Measurements from ENCODE around the gene KMT2E. TPM values are rescaled to one million over a fixed set of nuclear protein-coding genes. Genes with fewer than 3 reads are reported as not detected.
"Not testable (repeated sequence)": the region's sequence is repeated elsewhere in the genome, so short reads cannot be mapped to it uniquely, and the experiment has no call there.

The KMT2E gene
- total RNA-seq, 1 experiment from 2014 or later = 63.1 TPM

DNA sequence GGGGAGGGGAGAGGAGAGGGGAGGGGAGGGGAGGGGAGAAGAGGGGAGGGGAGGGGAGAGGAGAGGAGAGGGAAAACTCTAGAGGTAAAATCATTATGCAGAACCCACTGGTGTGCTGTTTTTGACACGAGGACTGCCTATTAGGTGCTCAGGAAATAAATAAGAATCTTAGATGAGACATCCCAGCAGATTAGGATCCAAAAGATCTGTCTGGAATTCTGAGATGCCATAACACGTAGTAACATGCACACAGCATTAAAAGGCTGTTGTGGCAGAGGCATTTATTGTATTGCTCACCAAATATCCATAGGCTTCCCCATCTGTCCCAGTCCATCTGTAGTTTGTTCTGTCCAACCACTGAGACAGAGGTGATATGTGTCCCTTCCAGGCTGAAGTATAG, 40.8 kb upstream of the KMT2E start:
- peaks cover 5% of the 10 kb centered on the region for H3K4me1 ChIP-seq
- DNase-seq = no peak
- TF ChIP-seq, protein P1, sequence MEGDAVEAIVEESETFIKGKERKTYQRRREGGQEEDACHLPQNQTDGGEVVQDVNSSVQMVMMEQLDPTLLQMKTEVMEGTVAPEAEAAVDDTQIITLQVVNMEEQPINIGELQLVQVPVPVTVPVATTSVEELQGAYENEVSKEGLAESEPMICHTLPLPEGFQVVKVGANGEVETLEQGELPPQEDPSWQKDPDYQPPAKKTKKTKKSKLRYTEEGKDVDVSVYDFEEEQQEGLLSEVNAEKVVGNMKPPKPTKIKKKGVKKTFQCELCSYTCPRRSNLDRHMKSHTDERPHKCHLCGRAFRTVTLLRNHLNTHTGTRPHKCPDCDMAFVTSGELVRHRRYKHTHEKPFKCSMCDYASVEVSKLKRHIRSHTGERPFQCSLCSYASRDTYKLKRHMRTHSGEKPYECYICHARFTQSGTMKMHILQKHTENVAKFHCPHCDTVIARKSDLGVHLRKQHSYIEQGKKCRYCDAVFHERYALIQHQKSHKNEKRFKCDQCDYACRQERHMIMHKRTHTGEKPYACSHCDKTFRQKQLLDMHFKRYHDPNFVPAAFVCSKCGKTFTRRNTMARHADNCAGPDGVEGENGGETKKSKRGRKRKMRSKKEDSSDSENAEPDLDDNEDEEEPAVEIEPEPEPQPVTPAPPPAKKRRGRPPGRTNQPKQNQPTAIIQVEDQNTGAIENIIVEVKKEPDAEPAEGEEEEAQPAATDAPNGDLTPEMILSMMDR (IDR thresholded peaks at IDR 0.05; ENCODE audit: insufficient read depth in 1 of 2, low read depth in 1 of 2, low read length in 1 of 2, severe bottlenecking in 1 of 2, unreplicated experiment in 1 of 2) = no peak
- H3K9me3 ChIP-seq = no peaks in the 10 kb centered on the region
- POLR2A ChIA-PET = no interaction called here
- no peaks in the 10 kb centered on the region for H3K27me3 Mint-ChIP-seq (ENCODE audit: insufficient read depth, unreplicated experiment)
- H3K36me3 Mint-ChIP-seq (ENCODE audit: insufficient read depth, unreplicated experiment) = no peaks in the 10 kb centered on the region
- H3K4me3 Mint-ChIP-seq (ENCODE audit: unreplicated experiment) = no peak overlapping the region
- no peak overlapping the region for H3K27ac Mint-ChIP-seq (ENCODE audit: unreplicated experiment)
- no TSS peak for BruUV-seq (replicated peaks)
- intact Hi-C loops (cut with micrococcal nuclease; ENCODE audit: unreplicated experiment) = loop anchor here (2.0 kb wide), 1 partner anchor 50 kb away; no protein-coding TSS in a partner anchor
- no peaks in the 10 kb centered on the region for H3K9me3 Mint-ChIP-seq (ENCODE audit: unreplicated experiment)
- H3K4me3 ChIP-seq (ENCODE audit: low read depth, low read length) = no peak overlapping the region
- H3K27me3 ChIP-seq (replicated peaks; ENCODE audit: control insufficient read depth, insufficient read depth, low read length) = no peaks in the 10 kb centered on the region
- H3K36me3 ChIP-seq (ENCODE audit: control insufficient read depth, insufficient read depth, low read length) = no peaks in the 10 kb centered on the region
- CTCF ChIA-PET = interaction anchor here (1.2 kb wide), 1 partner anchor 8 kb away, joined by 4 read pairs; no protein-coding TSS in a partner anchor
- H3K4me1 Mint-ChIP-seq (ENCODE audit: low read depth, unreplicated experiment) = peaks cover 13% of the 10 kb centered on the region

DNA sequence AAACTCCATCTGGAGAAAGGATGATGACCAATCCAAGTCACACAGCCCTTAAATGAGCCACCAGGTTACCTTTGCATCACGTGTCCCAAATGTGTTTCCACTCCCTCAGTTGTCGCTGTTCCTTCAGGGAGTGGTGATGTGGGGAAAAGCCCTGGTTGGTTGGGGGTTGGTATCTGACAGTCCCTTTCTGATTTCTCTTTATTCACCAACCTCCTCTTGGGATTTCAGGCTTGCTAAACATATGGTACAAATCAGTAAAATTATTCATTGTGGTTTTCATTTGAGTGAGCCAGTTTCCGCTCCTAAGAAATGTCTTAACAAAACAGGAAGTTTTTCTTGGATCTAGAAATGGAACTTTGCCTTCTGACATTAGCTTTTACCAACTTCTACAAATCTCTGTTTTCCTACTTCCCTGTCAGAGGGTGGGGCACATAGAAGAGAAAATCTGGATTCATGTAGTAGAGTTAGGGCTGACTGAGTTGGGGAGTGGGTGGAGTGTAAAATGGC, 40.0 kb upstream of the KMT2E start:
- Mint-ChIP-seq H3K4me1 (ENCODE audit: low read depth, unreplicated experiment) (peaks cover 14% of the 10 kb centered on the region), H3K27me3 (ENCODE audit: insufficient read depth, unreplicated experiment) (no peaks in the 10 kb centered on the region), H3K4me3 (ENCODE audit: unreplicated experiment) (no peak overlapping the region), H3K9me3 (ENCODE audit: unreplicated experiment) (no peaks in the 10 kb centered on the region), H3K36me3 (ENCODE audit: insufficient read depth, unreplicated experiment) (peaks cover 4% of the 10 kb centered on the region), H3K27ac (ENCODE audit: unreplicated experiment) (no peak overlapping the region)
- CTCF ChIA-PET = no interaction called here
- Histone ChIP-seq H3K36me3 (ENCODE audit: control insufficient read depth, insufficient read depth, low read length) (no peaks in the 10 kb centered on the region), H3K4me3 (ENCODE audit: low read depth, low read length) (no peak overlapping the region), H3K4me1 (peaks cover 5% of the 10 kb centered on the region), H3K9me3 (no peaks in the 10 kb centered on the region), H3K27me3 (replicated peaks; ENCODE audit: control insufficient read depth, insufficient read depth, low read length) (no peaks in the 10 kb centered on the region)
- BruUV-seq (replicated peaks) = no TSS peak
- no peak for DNase-seq
- TF ChIP-seq, protein P1 (IDR thresholded peaks at IDR 0.05; ENCODE audit: insufficient read depth in 1 of 2, low read depth in 1 of 2, low read length in 1 of 2, severe bottlenecking in 1 of 2, unreplicated experiment in 1 of 2) = no peak
- intact Hi-C loops (cut with micrococcal nuclease; ENCODE audit: unreplicated experiment) = loop anchor here (2.0 kb wide), 1 partner anchor 51 kb away; no protein-coding TSS in a partner anchor
- POLR2A ChIA-PET = no interaction called here

DNA sequence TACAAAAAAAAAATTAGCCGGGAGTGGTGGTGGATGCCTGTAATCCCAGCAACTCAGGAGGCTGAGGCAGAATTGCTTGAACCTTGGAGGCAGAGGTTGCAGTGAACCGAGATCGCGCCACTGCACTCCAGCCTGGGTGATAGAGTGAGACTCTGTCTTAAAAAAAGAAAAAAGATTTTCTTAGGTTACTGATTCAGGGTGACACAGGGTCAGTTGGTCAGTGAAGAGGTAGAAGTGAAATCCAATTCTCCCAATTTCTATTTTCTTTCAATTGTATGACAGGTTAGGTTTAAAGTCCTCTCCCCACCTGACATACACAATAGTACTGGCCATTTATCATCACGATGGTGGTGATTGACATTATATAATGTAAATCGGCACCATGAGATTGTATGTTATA, 38.5 kb upstream of the KMT2E start:
- H3K4me1 ChIP-seq = peaks cover 12% of the 10 kb centered on the region
- intact Hi-C loops (cut with micrococcal nuclease; ENCODE audit: unreplicated experiment); CTCF ChIA-PET; H3K27ac Mint-ChIP-seq (ENCODE audit: unreplicated experiment); POLR2A ChIA-PET; H3K9me3 Mint-ChIP-seq (ENCODE audit: unreplicated experiment); H3K36me3 ChIP-seq (ENCODE audit: control insufficient read depth, insufficient read depth, low read length); DNase-seq; H3K9me3 ChIP-seq; H3K27me3 Mint-ChIP-seq (ENCODE audit: insufficient read depth, unreplicated experiment); H3K4me3 ChIP-seq (ENCODE audit: low read depth, low read length); H3K27me3 ChIP-seq (replicated peaks; ENCODE audit: control insufficient read depth, insufficient read depth, low read length); H3K4me3 Mint-ChIP-seq (ENCODE audit: unreplicated experiment); BruUV-seq (replicated peaks): not testable (repeated sequence)
- Mint-ChIP-seq H3K4me1 (ENCODE audit: low read depth, unreplicated experiment) (peaks cover 27% of the 10 kb centered on the region), H3K36me3 (ENCODE audit: insufficient read depth, unreplicated experiment) (peaks cover 13% of the 10 kb centered on the region)

Measured in Caco-2 (cell line).